HEK293T (cell line): ENCODE measurements around the gene PRPF40B.

Experiments
- CTCF ChIA-PET: fragments of 350-600 bp; formaldehyde crosslinking; extraction: SDS; loops from one replicate; lab custom pipeline; 2021; ENCODE audit warnings: antibody characterized with exemption, inconsistent platforms; lab: Yijun Ruan, JAX
- POLR2A ChIA-PET: fragments of 350-600 bp; formaldehyde crosslinking; extraction: SDS; loops from one replicate; lab custom pipeline; 2020; ENCODE audit warnings: antibody characterized with exemption, inconsistent platforms; lab: Yijun Ruan, JAX
- DNase-seq: peaks from one replicate; pipeline ENCODE4 v3.0.0; 2012; ENCODE audit warnings: mixed read lengths; ENCODE audit errors: extremely low spot score
- ARNT ChIP-seq: fragments of 450-650 bp; IDR thresholded peaks from 2 replicates; pipeline ENCODE4 v1.6.1; 2017; ENCODE audit warnings: mild to moderate bottlenecking
- BHLHE40 ChIP-seq: fragments of 450-650 bp; IDR thresholded peaks from 2 replicates; pipeline ENCODE4 v1.6.1; 2016; ENCODE audit warnings: mild to moderate bottlenecking, moderate library complexity, borderline replicate concordance
- CTBP1 ChIP-seq: fragments of 450-650 bp; IDR thresholded peaks from 2 replicates; pipeline ENCODE4 v1.6.1; 2016; ENCODE audit warnings: borderline replicate concordance
- ELF4 ChIP-seq: fragments of 450-650 bp; IDR thresholded peaks from 2 replicates; pipeline ENCODE4 v1.6.1; 2017; ENCODE audit warnings: antibody characterized with exemption
- FOXA1 ChIP-seq: fragments of 450-650 bp; IDR thresholded peaks from 2 replicates; pipeline ENCODE4 v1.6.1; 2016; ENCODE audit warnings: mild to moderate bottlenecking
- FOXK2 ChIP-seq: fragments of 450-650 bp; IDR thresholded peaks from 2 replicates; pipeline ENCODE4 v1.6.1; 2016; ENCODE audit warnings: mild to moderate bottlenecking
- FOXM1 ChIP-seq: fragments of 450-650 bp; IDR thresholded peaks from 2 replicates; pipeline ENCODE4 v1.6.1; 2017; ENCODE audit warnings: mild to moderate bottlenecking, borderline replicate concordance
- HDGF ChIP-seq: fragments of 450-650 bp; IDR thresholded peaks from 2 replicates; pipeline ENCODE4 v1.6.1; 2017; ENCODE audit warnings: antibody characterized with exemption, borderline replicate concordance
- L3MBTL2 ChIP-seq: fragments of 450-650 bp; conservative IDR thresholded peaks from 2 replicates; pipeline ENCODE4 v1.6.1; 2016; ENCODE audit warnings: mild to moderate bottlenecking
- LEF1 ChIP-seq: fragments of 450-650 bp; IDR thresholded peaks from 2 replicates; pipeline ENCODE4 v1.6.1; 2017; ENCODE audit warnings: mild to moderate bottlenecking, borderline replicate concordance
- NFRKB ChIP-seq: fragments of 450-650 bp; IDR thresholded peaks from 2 replicates; pipeline ENCODE4 v1.6.1; 2016; ENCODE audit warnings: mild to moderate bottlenecking, moderate library complexity
- PKNOX1 ChIP-seq: fragments of 450-650 bp; IDR thresholded peaks from 2 replicates; pipeline ENCODE4 v1.6.1; 2016
- SP1 ChIP-seq: fragments of 450-650 bp; IDR thresholded peaks from 2 replicates; pipeline ENCODE4 v1.6.1; 2017
- SUZ12 ChIP-seq: fragments of 450-650 bp; IDR thresholded peaks from 2 replicates; pipeline ENCODE4 v1.6.1; 2016; ENCODE audit warnings: mild to moderate bottlenecking
- TARDBP ChIP-seq: fragments of 450-650 bp; IDR thresholded peaks from 2 replicates; pipeline ENCODE4 v1.6.1; 2016
- ZNF384 ChIP-seq: fragments of 450-650 bp; IDR thresholded peaks from 2 replicates; pipeline ENCODE4 v1.6.1; 2016

PRPF40B gene

GRCh38 chr12:49623142-49623904, at the start of gene PRPF40B:
Gene PRPF40B (plus strand): TSS chr12:49623561. CDS start chr12:49623591, 30 bp downstream.
- ChIA-PET POLR2A (interaction anchor here (0.9 to 1.4 kb wide), 4 partner anchors 13 to 256 kb away, joined by 3 to 7 read pairs (median 4); partner anchors contain the start of gene SPATS2), CTCF (interaction anchor here (0.6 to 2.6 kb wide), 6 partner anchors 8 to 276 kb away, joined by 3 to 11 read pairs (median 3); no protein-coding TSS in a partner anchor)
- peak; percentile 94 for DNase-seq
- TF ChIP-seq SP1, result no peak
- no peak for TF ChIP-seq BHLHE40
- TF ChIP-seq FOXM1, result 0 out of 2 replicates have a peak, but pooled peaks have one; percentile 13
- TF ChIP-seq PKNOX1, result peak; percentile 68; the same call in 1 of the 2 replicates

- TF ChIP-seq CTBP1 (no peak), FOXK2 (no peak), L3MBTL2 (no peak), ARNT (no peak), LEF1 (no peak), PKNOX1 (no peak), TARDBP (no peak), FOXM1 (no peak), ELF4 (no peak), ZNF384 (no peak), NFRKB (no peak), HDGF (no peak), SP1 (no peak), BHLHE40 (no peak), SUZ12 (no peak), FOXA1 (no peak)
- ChIA-PET CTCF (interaction anchor here (0.6 to 1.4 kb wide), 2 partner anchors 41 to 219 kb away, joined by 3 to 4 read pairs; no protein-coding TSS in a partner anchor), POLR2A (interaction anchor here (1.0 to 2.1 kb wide), 3 partner anchors 10 to 255 kb away, joined by 3 to 5 read pairs (median 3); partner anchors contain the start of genes SPATS2 and TROAP)
- DNase-seq, result no peak
Observed at GRCh38 chr12:49577589-49578315, 45.6 kb upstream of the PRPF40B start.

- ChIA-PET CTCF (interaction anchor here (0.8 to 1.4 kb wide), 2 partner anchors 25 to 219 kb away, joined by 3 to 4 read pairs; no protein-coding TSS in a partner anchor), POLR2A (interaction anchor here (0.7 to 2.1 kb wide), 3 partner anchors 212 to 256 kb away, joined by 3 to 5 read pairs (median 3); partner anchors contain the start of genes SPATS2 and TROAP)
- no peak for TF ChIP-seq FOXM1
- TF ChIP-seq FOXK2, result no peak
- TF ChIP-seq TARDBP, result no peak
- TF ChIP-seq ELF4, result no peak
- no peak for TF ChIP-seq CTBP1
- TF ChIP-seq L3MBTL2, result no peak
- no peak for TF ChIP-seq HDGF
- TF ChIP-seq FOXA1, result no peak
- TF ChIP-seq PKNOX1, result no peak
- TF ChIP-seq NFRKB, result no peak
- TF ChIP-seq SUZ12, result no peak
- no peak for TF ChIP-seq ZNF384
- no peak for TF ChIP-seq ARNT
- TF ChIP-seq SP1, result no peak
- TF ChIP-seq BHLHE40, result no peak
- DNase-seq, result no peak
Observed at GRCh38 chr12:49578471-49579112, 44.8 kb upstream of the PRPF40B start.

GRCh38 chr12:49580572-49581535, 42.5 kb upstream of the PRPF40B start:
- no peak for TF ChIP-seq NFRKB
- TF ChIP-seq SP1, result no peak
- TF ChIP-seq PKNOX1, result peak; percentile 92
- TF ChIP-seq FOXK2, result no peak
- TF ChIP-seq TARDBP, result no peak
- ChIA-PET POLR2A (interaction anchor here (1.0 to 1.7 kb wide), 5 partner anchors 13 to 214 kb away, joined by 3 to 6 read pairs (median 3); partner anchors contain the start of genes PRPF40B and SPATS2), CTCF (interaction anchor here (0.7 to 2.1 kb wide), 15 partner anchors 9 to 305 kb away, joined by 3 to 10 read pairs (median 4); partner anchors contain the start of gene SPATS2)
- DNase-seq, result peak; percentile 84
